Endothelial cell of umbilical vein (primary cell): Measurements from ENCODE around the gene GAPDH. TPM values are rescaled to one million over a fixed set of nuclear protein-coding genes. Genes with fewer than 3 reads are reported as not detected.

Experiments
- BruUV-seq: library from RNA; stranded (reverse); fragments of 400-500 nt; replicated peaks from 2 replicates; lab custom pipeline; 2021; lab: Mats Ljungman, UMichigan
- CTCF ChIA-PET: fragments of 300-600, 350-600 bp; sonication (Branson Sonifier 250); formaldehyde crosslinking; loops from one replicate; lab custom pipeline; 2021; ENCODE audit warnings: antibody characterized with exemption, inconsistent platforms; lab: Charles Lee
- POLR2A ChIA-PET: fragments of 300-600, 350-600 bp; sonication (Branson Sonifier 250); formaldehyde crosslinking; loops from one replicate; lab custom pipeline; 2021; ENCODE audit warnings: antibody characterized with exemption, inconsistent platforms; lab: Charles Lee
- DNase-seq: peaks from one replicate; pipeline ENCODE4 v3.0.0-alpha.2; 2011; ENCODE audit warnings: low read depth, low spot score
- FAIRE-seq: peaks from 2 replicates; lab custom pipeline; 2011; peaks lifted over from hg19 to GRCh38; lab: Jason Lieb, UNC
- H2AFZ ChIP-seq: 2 replicates; pipeline ENCODE4 v1.6.0; 2012; ENCODE audit warnings: low read depth, low read length, control low read depth, inconsistent platforms
- H3K27ac ChIP-seq: 2 replicates; pipeline ENCODE4 v1.5.1; 2011; ENCODE audit warnings: low read depth, mild to moderate bottlenecking, control low read depth, low read length, moderate library complexity; ENCODE audit not compliant: insufficient read depth
- H3K27me3 ChIP-seq, 2 experiments: 2 replicates each; pipeline versions ENCODE4 v1.6.0 to v1.6.1; 2011; ENCODE audit warnings: low read length in 2 of 2, mixed read lengths in 1 of 2; ENCODE audit not compliant: control insufficient read depth in 2 of 2, insufficient read depth in 2 of 2
- H3K36me3 ChIP-seq, 2 experiments: 2 replicates in 1 of 2; 3 replicates in 1 of 2; pipeline ENCODE4 v1.5.1; 2011; ENCODE audit warnings: low read length in 2 of 2, mild to moderate bottlenecking in 1 of 2, moderate library complexity in 1 of 2; ENCODE audit not compliant: control insufficient read depth in 2 of 2, insufficient read depth in 2 of 2; ENCODE audit errors: extremely low read depth in 1 of 2
- H3K4me1 ChIP-seq: 3 replicates; pipeline ENCODE4 v1.5.1; 2011; ENCODE audit warnings: mild to moderate bottlenecking, low read length; ENCODE audit not compliant: control insufficient read depth, insufficient read depth; ENCODE audit errors: extremely low read depth
- H3K4me2 ChIP-seq: 2 replicates; pipeline ENCODE4 v1.6.1; 2011; ENCODE audit warnings: low read length, control low read depth, mixed read lengths; ENCODE audit not compliant: insufficient read depth
- H3K4me3 ChIP-seq, 3 experiments: fragments of 200-600 bp in 1 of 3; sonication (generic), shearing (Covaris generic) in 1 of 3; replicated peaks in 1 of 3; 2 replicates each; pipeline ENCODE4 v1.5.1; 2011 to 2016; ENCODE audit warnings: control low read depth in 3 of 3, low read length in 3 of 3, mild to moderate bottlenecking in 2 of 3, inconsistent platforms in 1 of 3, low read depth in 1 of 3, moderate library complexity in 1 of 3; ENCODE audit not compliant: insufficient read depth in 1 of 3
- H3K79me2 ChIP-seq: 2 replicates; pipeline ENCODE4 v1.6.0; 2012; ENCODE audit warnings: low read length, inconsistent platforms; ENCODE audit not compliant: control insufficient read depth, insufficient read depth
- H3K9ac ChIP-seq: replicated peaks from 2 replicates; pipeline ENCODE3; 2011; ENCODE audit warnings: low read length, control low read depth; ENCODE audit not compliant: insufficient read depth; ENCODE audit errors: extremely low read depth
- H3K9me1 ChIP-seq: replicated peaks from 3 replicates; pipeline ENCODE4 v1.6.0; 2011; ENCODE audit warnings: mild to moderate bottlenecking, low read length; ENCODE audit not compliant: control insufficient read depth, insufficient read depth; ENCODE audit errors: extremely low read depth
- H3K9me3 ChIP-seq: replicated peaks from 2 replicates; pipeline ENCODE4 v1.5.1; 2012; ENCODE audit warnings: low read length, inconsistent platforms; ENCODE audit not compliant: control insufficient read depth, insufficient read depth
- H4K20me1 ChIP-seq: replicated peaks from 2 replicates; pipeline ENCODE3; 2011; ENCODE audit warnings: mild to moderate bottlenecking, low read length; ENCODE audit not compliant: control insufficient read depth, insufficient read depth; ENCODE audit errors: extremely low read depth
- EZH2 ChIP-seq: IDR thresholded peaks from 2 replicates; pipeline ENCODE4 v1.6.1; 2012; ENCODE audit warnings: borderline replicate concordance, low read depth, mild to moderate bottlenecking, moderate library complexity, low read length, inconsistent platforms; ENCODE audit not compliant: severe bottlenecking
- FOS ChIP-seq: IDR thresholded peaks from 2 replicates; pipeline ENCODE4 v1.6.1; 2011; ENCODE audit warnings: mild to moderate bottlenecking, low read length, moderate library complexity, borderline replicate concordance; ENCODE audit not compliant: insufficient read depth
- GATA2 ChIP-seq: IDR thresholded peaks from 2 replicates; pipeline ENCODE4 v1.7.0; 2011; ENCODE audit warnings: low read depth, mild to moderate bottlenecking, moderate library complexity, mixed read lengths, low read length; ENCODE audit not compliant: insufficient read length, insufficient read depth
- JUN ChIP-seq: IDR thresholded peaks from 2 replicates; pipeline ENCODE4 v1.6.1; 2011; ENCODE audit warnings: borderline replicate concordance, low read depth; ENCODE audit not compliant: insufficient read length, insufficient read depth
- MYC ChIP-seq: IDR thresholded peaks from one replicate; pipeline ENCODE4 v1.6.1; 2011; ENCODE audit warnings: mild to moderate bottlenecking, low read depth, low read length
- POLR2A ChIP-seq: IDR thresholded peaks from 2 replicates; pipeline ENCODE4 v1.6.1; 2012; ENCODE audit warnings: low read depth, mild to moderate bottlenecking, control low read depth, low read length
- POLR2AphosphoS5 ChIP-seq: IDR thresholded peaks from 2 replicates; pipeline ENCODE4 v1.6.1; 2012; ENCODE audit warnings: low read depth, mild to moderate bottlenecking, control low read depth, low read length, moderate library complexity; ENCODE audit not compliant: insufficient read depth
- dilution Hi-C: fragments of 300-500 bp; cut with MboI; formaldehyde crosslinking; loops from one replicate; pipeline ENCODE4 v1.15.0; 2019; ENCODE audit warnings: low sequenced_read_pairs; ENCODE audit not compliant: extremely low pct_ligation_motif_present
- intact Hi-C: fragments of 100-400 bp; cut with micrococcal nuclease; formaldehyde crosslinking; loops from one replicate; pipeline ENCODE4 v1.10.0; 2022
- polyA plus RNA-seq, 4 experiments: library from polyadenylated mRNA; depleted of rRNA in 3 of 4; stranded (reverse) in 3 of 4; unstranded in 1 of 4; fragments of >200 nt; gene quantifications; 2 replicates each; pipeline versions ENCODE4 v1.2.1 to v1.2.3, GENCODE V29; 2011 to 2012; ENCODE audit warnings: missing spikeins in 1 of 4
- total RNA-seq: library from RNA; stranded (reverse); gene quantifications from 2 replicates; pipeline ENCODE4 v1.2.3, GENCODE V29; 2021
- TF ChIP-seq, protein P1 (sequence below): IDR thresholded peaks from 2 replicates; pipeline ENCODE4 v1.6.1; 2011; ENCODE audit not compliant: insufficient read depth, insufficient read length
- TF ChIP-seq, protein P2 (sequence below), 2 donors: IDR thresholded peaks; 1 replicate in 1 of 2; 2 replicates in 1 of 2; pipeline ENCODE4 v1.5.1; 2011; ENCODE audit warnings: low read length in 2 of 2, mild to moderate bottlenecking in 2 of 2, moderate library complexity in 2 of 2, control low read depth in 1 of 2, inconsistent platforms in 1 of 2, low read depth in 1 of 2; ENCODE audit not compliant: insufficient read depth in 1 of 2; ENCODE audit errors: extremely low read depth in 1 of 2

The GAPDH gene
- total and polyA plus RNA-seq, 2 donors (not counting 3 experiments of a cell fraction or from before 2014, with no cell fraction given): 4,648 to 8,748 TPM

DNA sequence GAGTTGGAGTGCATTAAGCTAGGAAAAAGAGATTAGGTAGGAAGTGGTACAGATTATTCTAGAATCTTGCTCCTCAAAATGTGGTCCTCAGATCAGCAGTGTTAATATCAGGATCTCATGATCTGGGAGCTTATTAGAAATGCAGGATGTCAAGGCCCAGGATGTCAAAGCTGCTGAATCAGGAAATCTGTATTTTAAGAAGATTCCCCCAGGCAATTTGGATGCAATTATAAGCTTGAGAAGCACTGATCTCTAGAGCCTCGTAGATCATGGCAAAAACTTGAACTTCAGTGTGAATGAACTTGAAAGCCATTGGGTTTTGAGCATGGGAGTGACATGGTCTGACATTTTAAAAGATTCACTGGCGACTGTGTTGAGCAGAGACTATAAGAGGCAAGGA, 33.9 kb upstream of the GAPDH start:
- Histone ChIP-seq H3K27me3 (no peaks in the 10 kb centered on the region), H3K4me1 (peaks cover 2% of the 10 kb centered on the region), H3K9ac (no peak overlapping the region), H3K4me2 (no peak overlapping the region), H3K9me1 (no peaks in the 10 kb centered on the region), H4K20me1 (no peaks in the 10 kb centered on the region), H2AFZ (no peak overlapping the region), H3K9me3 (no peaks in the 10 kb centered on the region), H3K79me2 (peaks cover 52% of the 10 kb centered on the region), H3K27ac (no peak overlapping the region), H3K36me3 (peaks cover 2 to 3% of the 10 kb centered on the region in 2 experiments), H3K4me3 (no peak overlapping the region)
- no peak for FAIRE-seq
- intact Hi-C loops: no loop called here
- dilution Hi-C loops: no loop called here
- POLR2A ChIA-PET: interaction anchor here (0.7 to 1.1 kb wide), 2 partner anchors 19 to 30 kb away, joined by 3 read pairs; partner anchors contain the start of gene VAMP1
- CTCF ChIA-PET: interaction anchor here (0.9 to 1.3 kb wide), 4 partner anchors 10 to 35 kb away, joined by 3 to 4 read pairs (median 3); no protein-coding TSS in a partner anchor
- no peak for TF ChIP-seq POLR2AphosphoS5
- no peak for TF ChIP-seq POLR2A
- no peak for TF ChIP-seq GATA2
- TF ChIP-seq JUN: no peak
- TF ChIP-seq, protein P1, sequence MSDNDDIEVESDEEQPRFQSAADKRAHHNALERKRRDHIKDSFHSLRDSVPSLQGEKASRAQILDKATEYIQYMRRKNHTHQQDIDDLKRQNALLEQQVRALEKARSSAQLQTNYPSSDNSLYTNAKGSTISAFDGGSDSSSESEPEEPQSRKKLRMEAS: no peak
- no peak for TF ChIP-seq EZH2
- TF ChIP-seq FOS: no peak
- TF ChIP-seq, protein P2, sequence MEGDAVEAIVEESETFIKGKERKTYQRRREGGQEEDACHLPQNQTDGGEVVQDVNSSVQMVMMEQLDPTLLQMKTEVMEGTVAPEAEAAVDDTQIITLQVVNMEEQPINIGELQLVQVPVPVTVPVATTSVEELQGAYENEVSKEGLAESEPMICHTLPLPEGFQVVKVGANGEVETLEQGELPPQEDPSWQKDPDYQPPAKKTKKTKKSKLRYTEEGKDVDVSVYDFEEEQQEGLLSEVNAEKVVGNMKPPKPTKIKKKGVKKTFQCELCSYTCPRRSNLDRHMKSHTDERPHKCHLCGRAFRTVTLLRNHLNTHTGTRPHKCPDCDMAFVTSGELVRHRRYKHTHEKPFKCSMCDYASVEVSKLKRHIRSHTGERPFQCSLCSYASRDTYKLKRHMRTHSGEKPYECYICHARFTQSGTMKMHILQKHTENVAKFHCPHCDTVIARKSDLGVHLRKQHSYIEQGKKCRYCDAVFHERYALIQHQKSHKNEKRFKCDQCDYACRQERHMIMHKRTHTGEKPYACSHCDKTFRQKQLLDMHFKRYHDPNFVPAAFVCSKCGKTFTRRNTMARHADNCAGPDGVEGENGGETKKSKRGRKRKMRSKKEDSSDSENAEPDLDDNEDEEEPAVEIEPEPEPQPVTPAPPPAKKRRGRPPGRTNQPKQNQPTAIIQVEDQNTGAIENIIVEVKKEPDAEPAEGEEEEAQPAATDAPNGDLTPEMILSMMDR (IDR thresholded peaks at IDR 0.05; ENCODE audit: extremely low read depth in 1 of 2, insufficient read depth in 1 of 2, low read depth in 1 of 2, low read length in 2 of 2): no peak
- no peak for TF ChIP-seq MYC
- DNase-seq: no peak
- BruUV-seq: no TSS peak
